NB4 (cell line): ENCODE measurements around the gene CAPG.
A peak's percentile ranks its signal among the peaks of the same experiment; 100 is the strongest.

ENCODE experiments used
- DNase-seq: peaks from one replicate; pipeline ENCODE4 v3.0.0; 2010; ENCODE audit warnings: low read depth
- H3K4me3 ChIP-seq: one replicate; pipeline ENCODE4 v1.5.1; 2011; ENCODE audit warnings: mild to moderate bottlenecking, low read depth, low read length, moderate library complexity
- CTCF ChIP-seq: IDR thresholded peaks from one replicate; pipeline ENCODE4 v1.5.1; 2012; ENCODE audit warnings: low read depth, low read length
- MYC ChIP-seq: IDR thresholded peaks from 2 replicates; pipeline ENCODE4 v1.6.1; 2011; ENCODE audit warnings: low read depth, low read length
- POLR2A ChIP-seq: IDR thresholded peaks from 2 replicates; pipeline ENCODE4 v1.6.1; 2011; ENCODE audit warnings: mild to moderate bottlenecking; ENCODE audit not compliant: insufficient read length; ENCODE audit errors: extremely low read depth
- TF ChIP-seq, protein P1 (sequence below): IDR thresholded peaks from 2 replicates; pipeline ENCODE4 v1.6.1; 2011; ENCODE audit warnings: low read depth, low read length

The CAPG gene

GRCh38 chr2:85430752-85431569, 20.8 kb upstream of the CAPG start:
- no peak for TF ChIP-seq CTCF
- no peak for TF ChIP-seq POLR2A
- TF ChIP-seq MYC = no peak
- TF ChIP-seq, protein P1, sequence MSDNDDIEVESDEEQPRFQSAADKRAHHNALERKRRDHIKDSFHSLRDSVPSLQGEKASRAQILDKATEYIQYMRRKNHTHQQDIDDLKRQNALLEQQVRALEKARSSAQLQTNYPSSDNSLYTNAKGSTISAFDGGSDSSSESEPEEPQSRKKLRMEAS = no peak
- no peak for DNase-seq
- no peak overlapping the region for H3K4me3 ChIP-seq

DNA sequence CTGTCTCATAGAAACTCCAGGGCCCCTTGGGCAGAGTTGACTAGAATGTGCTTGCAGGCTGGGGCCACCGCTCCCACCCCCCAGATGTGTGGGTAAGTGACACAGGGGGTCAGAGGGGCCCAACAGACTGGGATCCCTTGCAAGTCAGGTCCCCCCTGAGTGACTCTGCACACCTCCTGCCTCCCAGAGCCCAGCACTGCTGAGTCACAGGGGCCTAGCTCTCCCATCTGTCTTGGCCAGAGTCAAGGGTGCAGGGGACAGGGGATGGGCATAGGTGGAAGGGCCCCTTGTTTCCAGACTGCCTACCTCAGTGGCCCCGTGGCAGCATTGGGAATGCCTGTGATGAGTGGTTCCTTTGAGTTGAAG, 19.7 kb upstream of the CAPG start:
- no peak for DNase-seq
- no peak overlapping the region for H3K4me3 ChIP-seq
- TF ChIP-seq, protein P1 = no peak
- TF ChIP-seq CTCF (no peak), MYC (no peak), POLR2A (no peak)

DNA sequence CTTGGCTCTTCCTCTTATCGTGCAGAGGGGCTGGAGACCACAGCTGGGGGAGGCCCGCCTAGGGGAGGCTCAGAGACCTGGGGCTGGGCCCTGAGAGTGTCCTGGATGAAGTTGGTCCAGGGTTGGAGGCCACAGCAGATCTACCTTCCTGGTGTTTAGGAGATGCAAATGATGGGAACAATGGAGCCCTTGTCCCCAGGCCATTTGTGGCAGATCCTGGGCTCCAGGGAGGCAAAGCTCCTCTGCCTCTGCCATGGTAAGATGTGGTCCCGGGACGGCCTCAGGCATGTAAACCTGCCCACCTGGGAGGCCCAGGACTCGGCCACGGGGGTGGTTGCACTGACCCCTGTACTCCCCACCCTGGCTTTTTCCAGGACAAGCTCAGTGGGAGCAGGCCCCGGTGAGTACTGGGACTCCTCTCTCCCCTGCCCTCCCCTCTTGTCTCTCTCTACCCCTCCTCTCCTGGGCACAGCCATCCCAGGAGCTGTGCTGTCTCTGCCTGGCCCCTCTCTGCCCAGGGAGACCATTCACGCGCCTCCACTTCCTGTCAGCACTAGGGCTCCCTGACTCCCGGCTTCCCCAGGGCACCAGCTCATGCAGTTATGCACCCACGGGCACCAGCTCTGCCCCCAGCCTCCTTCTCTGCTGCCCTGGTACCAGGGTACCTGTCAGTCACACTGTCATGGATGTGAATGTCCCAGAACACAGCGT, 19.2 kb upstream of the CAPG start:
- no peak for DNase-seq
- no peak overlapping the region for H3K4me3 ChIP-seq
- TF ChIP-seq POLR2A (no peak), MYC (no peak), CTCF (no peak)
- TF ChIP-seq, protein P1 = no peak

GRCh38 chr2:85428343-85428881, 18.2 kb upstream of the CAPG start:
- peak; percentile 80 for DNase-seq
- H3K4me3 ChIP-seq = no peak overlapping the region
- TF ChIP-seq POLR2A = no peak

DNA sequence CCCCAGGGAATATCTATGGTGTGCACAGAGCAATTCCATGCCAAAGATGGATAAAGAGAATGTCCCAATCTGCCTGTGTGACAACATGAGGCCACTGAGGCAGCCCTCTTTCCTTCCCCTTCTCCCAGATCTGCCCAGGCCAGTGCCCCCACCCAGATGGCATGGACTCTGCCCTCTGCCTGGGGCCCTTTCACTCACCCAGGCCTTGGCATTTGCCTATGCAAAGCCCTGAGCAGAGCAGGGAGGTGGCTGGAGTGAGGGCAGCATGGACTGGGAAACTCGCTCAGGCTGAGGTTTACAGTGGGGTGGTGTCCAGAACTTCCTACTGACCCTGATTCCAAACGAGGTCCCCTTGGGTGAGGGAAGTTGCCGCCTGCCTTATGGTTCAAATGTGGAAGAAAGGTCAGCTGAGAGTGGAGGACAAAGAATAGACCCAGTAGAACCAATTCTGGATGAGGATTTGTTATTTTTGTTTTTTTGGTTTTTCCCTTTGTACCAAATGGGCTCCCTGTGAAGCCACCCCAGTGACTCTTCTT, 17.2 kb upstream of the CAPG start:
- no peak overlapping the region for H3K4me3 ChIP-seq
- no peak for DNase-seq
- TF ChIP-seq CTCF (no peak), MYC (no peak), POLR2A (no peak)
- TF ChIP-seq, protein P1 = no peak

- DNase-seq = no peak
- H3K4me3 ChIP-seq = no peak overlapping the region
- TF ChIP-seq CTCF = no peak
- TF ChIP-seq POLR2A = no peak
- no peak for TF ChIP-seq MYC
- TF ChIP-seq, protein P1 = no peak
Observed at GRCh38 chr2:85425588-85425987, 15.4 kb upstream of the CAPG start.
